ENCODE data around the gene TET3. TPM values are rescaled to one million over a fixed set of nuclear protein-coding genes. Genes with fewer than 3 reads are reported as not detected.

Gene TET3
- total and polyA plus RNA-seq, 2 experiments from 2014 or later, result 3.6 to 19.9 TPM

GRCh38 chr2:74003494-74004211 is 18.9 kb downstream of the TET3 start (continued):
- TF ChIP-seq, protein P1, sequence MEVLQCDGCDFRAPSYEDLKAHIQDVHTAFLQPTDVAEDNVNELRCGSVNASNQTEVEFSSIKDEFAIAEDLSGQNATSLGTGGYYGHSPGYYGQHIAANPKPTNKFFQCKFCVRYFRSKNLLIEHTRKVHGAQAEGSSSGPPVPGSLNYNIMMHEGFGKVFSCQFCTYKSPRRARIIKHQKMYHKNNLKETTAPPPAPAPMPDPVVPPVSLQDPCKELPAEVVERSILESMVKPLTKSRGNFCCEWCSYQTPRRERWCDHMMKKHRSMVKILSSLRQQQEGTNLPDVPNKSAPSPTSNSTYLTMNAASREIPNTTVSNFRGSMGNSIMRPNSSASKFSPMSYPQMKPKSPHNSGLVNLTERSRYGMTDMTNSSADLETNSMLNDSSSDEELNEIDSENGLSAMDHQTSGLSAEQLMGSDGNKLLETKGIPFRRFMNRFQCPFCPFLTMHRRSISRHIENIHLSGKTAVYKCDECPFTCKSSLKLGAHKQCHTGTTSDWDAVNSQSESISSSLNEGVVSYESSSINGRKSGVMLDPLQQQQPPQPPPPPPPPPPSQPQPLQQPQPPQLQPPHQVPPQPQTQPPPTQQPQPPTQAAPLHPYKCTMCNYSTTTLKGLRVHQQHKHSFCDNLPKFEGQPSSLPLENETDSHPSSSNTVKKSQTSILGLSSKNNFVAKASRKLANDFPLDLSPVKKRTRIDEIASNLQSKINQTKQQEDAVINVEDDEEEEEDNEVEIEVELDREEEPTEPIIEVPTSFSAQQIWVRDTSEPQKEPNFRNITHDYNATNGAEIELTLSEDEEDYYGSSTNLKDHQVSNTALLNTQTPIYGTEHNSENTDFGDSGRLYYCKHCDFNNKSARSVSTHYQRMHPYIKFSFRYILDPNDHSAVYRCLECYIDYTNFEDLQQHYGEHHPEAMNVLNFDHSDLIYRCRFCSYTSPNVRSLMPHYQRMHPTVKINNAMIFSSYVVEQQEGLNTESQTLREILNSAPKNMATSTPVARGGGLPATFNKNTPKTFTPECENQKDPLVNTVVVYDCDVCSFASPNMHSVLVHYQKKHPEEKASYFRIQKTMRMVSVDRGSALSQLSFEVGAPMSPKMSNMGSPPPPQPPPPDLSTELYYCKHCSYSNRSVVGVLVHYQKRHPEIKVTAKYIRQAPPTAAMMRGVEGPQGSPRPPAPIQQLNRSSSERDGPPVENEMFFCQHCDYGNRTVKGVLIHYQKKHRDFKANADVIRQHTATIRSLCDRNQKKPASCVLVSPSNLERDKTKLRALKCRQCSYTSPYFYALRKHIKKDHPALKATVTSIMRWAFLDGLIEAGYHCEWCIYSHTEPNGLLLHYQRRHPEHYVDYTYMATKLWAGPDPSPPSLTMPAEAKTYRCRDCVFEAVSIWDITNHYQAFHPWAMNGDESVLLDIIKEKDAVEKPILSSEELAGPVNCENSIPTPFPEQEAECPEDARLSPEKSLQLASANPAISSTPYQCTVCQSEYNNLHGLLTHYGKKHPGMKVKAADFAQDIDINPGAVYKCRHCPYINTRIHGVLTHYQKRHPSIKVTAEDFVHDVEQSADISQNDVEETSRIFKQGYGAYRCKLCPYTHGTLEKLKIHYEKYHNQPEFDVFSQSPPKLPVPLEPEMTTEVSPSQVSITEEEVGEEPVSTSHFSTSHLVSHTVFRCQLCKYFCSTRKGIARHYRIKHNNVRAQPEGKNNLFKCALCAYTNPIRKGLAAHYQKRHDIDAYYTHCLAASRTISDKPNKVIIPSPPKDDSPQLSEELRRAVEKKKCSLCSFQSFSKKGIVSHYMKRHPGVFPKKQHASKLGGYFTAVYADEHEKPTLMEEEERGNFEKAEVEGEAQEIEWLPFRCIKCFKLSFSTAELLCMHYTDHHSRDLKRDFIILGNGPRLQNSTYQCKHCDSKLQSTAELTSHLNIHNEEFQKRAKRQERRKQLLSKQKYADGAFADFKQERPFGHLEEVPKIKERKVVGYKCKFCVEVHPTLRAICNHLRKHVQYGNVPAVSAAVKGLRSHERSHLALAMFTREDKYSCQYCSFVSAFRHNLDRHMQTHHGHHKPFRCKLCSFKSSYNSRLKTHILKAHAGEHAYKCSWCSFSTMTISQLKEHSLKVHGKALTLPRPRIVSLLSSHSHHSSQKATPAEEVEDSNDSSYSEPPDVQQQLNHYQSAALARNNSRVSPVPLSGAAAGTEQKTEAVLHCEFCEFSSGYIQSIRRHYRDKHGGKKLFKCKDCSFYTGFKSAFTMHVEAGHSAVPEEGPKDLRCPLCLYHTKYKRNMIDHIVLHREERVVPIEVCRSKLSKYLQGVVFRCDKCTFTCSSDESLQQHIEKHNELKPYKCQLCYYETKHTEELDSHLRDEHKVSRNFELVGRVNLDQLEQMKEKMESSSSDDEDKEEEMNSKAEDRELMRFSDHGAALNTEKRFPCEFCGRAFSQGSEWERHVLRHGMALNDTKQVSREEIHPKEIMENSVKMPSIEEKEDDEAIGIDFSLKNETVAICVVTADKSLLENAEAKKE (CRISPR knock-in tag; IDR thresholded peaks at IDR 0.05), result no peak
- TF ChIP-seq, protein P2, sequence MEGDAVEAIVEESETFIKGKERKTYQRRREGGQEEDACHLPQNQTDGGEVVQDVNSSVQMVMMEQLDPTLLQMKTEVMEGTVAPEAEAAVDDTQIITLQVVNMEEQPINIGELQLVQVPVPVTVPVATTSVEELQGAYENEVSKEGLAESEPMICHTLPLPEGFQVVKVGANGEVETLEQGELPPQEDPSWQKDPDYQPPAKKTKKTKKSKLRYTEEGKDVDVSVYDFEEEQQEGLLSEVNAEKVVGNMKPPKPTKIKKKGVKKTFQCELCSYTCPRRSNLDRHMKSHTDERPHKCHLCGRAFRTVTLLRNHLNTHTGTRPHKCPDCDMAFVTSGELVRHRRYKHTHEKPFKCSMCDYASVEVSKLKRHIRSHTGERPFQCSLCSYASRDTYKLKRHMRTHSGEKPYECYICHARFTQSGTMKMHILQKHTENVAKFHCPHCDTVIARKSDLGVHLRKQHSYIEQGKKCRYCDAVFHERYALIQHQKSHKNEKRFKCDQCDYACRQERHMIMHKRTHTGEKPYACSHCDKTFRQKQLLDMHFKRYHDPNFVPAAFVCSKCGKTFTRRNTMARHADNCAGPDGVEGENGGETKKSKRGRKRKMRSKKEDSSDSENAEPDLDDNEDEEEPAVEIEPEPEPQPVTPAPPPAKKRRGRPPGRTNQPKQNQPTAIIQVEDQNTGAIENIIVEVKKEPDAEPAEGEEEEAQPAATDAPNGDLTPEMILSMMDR (conservative IDR thresholded peaks at IDR 0.05; ENCODE audit: low read depth in 2 of 2), result no peak
- TF ChIP-seq JUNB (IDR thresholded peaks at IDR 0.05; ENCODE audit: unreplicated experiment), result no peak

- Histone ChIP-seq H3K36me3 (ENCODE audit: insufficient read depth) (no peaks in the 10 kb centered on the region; the same call in 1 of the 2 replicates), H3K27ac (ENCODE audit: low read depth) (no peak overlapping the region), H3K79me2 (replicated peaks; ENCODE audit: insufficient read depth) (peaks cover 73% of the 10 kb centered on the region), H3F3A (replicated peaks; ENCODE audit: low read depth) (no peaks in the 10 kb centered on the region), H2AFZ (no peak overlapping the region), H4K20me1 (replicated peaks; ENCODE audit: insufficient read depth) (peaks cover 27% of the 10 kb centered on the region), H3K4me3 (peak overlapping the region; percentile 93), H3K27me3 (ENCODE audit: insufficient read depth) (no peaks in the 10 kb centered on the region), H3K9me2 (ENCODE audit: insufficient read depth) (peaks cover 4% of the 10 kb centered on the region; the same call in 1 of the 2 replicates), H3K4me2 (peak overlapping the region; percentile 94), H3K4me1 (ENCODE audit: insufficient read depth) (peaks cover 66% of the 10 kb centered on the region)
- Mint-ChIP-seq H3K4me3 (peak overlapping the region; percentile 87), H3K27me3 (ENCODE audit: insufficient read depth, low read depth, poor library complexity) (peaks cover 21% of the 10 kb centered on the region), H3K36me3 (ENCODE audit: low read depth) (peaks cover 8% of the 10 kb centered on the region), H3K9me3 (no peaks in the 10 kb centered on the region), H3K27ac (peak overlapping the region; percentile 87), H3K4me1 (peaks cover 83% of the 10 kb centered on the region)
- DNase-seq (ENCODE audit: low spot score) (no peak), ATAC-seq (no peak)
- no peak for TF ChIP-seq CREB1 (CRISPR knock-in tag; IDR thresholded peaks at IDR 0.05; ENCODE audit: low read depth)
- TF ChIP-seq ETS1 (IDR thresholded peaks at IDR 0.05), result no peak
- TF ChIP-seq EZH2 (IDR thresholded peaks at IDR 0.05; ENCODE audit: low read depth, unreplicated experiment), result no peak
- no peak for TF ChIP-seq REST (IDR thresholded peaks at IDR 0.05; ENCODE audit: unreplicated experiment)
Measured at GRCh38 chr2:74004212-74005182, 19.8 kb downstream of the TET3 start.
